ENCODE results near the gene CCR8. TPM values are rescaled to one million over a fixed set of nuclear protein-coding genes. Genes with fewer than 3 reads are reported as not detected.
"Not testable (repeated sequence)": the region's sequence is repeated elsewhere in the genome, so short reads cannot be mapped to it uniquely, and the experiment has no call there.

CCR8 gene
- polyA plus RNA-seq, 1 donor from 2014 or later: not detected

DNA sequence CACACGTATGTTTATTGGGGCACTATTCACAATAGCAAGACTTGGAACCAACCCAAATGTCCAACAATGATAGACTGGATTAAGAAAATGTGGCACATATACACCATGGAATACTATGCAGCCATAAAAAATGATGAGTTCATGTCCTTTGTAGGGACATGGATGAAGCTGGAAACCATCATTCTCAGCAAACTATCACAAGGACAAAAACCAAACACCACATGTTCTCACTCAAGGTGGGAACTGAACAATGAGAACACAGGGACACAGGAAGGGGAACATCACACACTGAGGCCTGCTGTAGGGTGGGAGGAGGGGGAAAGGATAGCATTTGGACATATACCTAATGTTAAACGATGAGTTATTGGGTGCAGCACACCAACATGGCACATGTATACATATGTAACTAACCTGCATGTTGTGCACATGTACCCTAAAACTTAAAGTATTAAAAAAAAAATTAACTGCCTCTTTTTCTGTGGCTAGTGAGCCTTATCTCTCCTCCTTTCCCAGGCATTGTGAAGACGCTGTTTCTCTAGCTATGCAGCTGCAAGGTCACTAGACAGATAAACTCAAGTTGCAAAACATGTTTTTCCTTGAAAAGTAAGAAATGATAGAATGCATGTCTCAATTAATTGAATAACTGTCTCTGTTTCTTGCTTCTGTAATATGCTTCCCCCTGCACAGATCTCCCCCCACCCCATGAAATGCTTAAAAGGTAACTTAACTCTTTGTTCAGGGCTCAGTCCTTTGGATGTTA is 23.8 kb downstream of the CCR8 start:
- H3K79me2 ChIP-seq (replicated peaks; ENCODE audit: insufficient read depth, low read length); H3K4me2 ChIP-seq (ENCODE audit: low read length); H3F3A ChIP-seq (ENCODE audit: insufficient read depth, low read length, poor library complexity, severe bottlenecking); H3K27me3 ChIP-seq (ENCODE audit: insufficient read depth, low read depth, low read length); H2AFZ ChIP-seq (ENCODE audit: low read depth, low read length); H4K20me1 ChIP-seq (ENCODE audit: insufficient read depth); H3K4me3 ChIP-seq (ENCODE audit: low read length); H3K9ac ChIP-seq (ENCODE audit: low read length); H3K36me3 ChIP-seq (ENCODE audit: insufficient read depth, low read length); H3K27ac ChIP-seq (ENCODE audit: low read length); H3K9me3 ChIP-seq (ENCODE audit: low read length); H3K9me2 ChIP-seq (ENCODE audit: insufficient read depth, low read length): not testable (repeated sequence)

DNA sequence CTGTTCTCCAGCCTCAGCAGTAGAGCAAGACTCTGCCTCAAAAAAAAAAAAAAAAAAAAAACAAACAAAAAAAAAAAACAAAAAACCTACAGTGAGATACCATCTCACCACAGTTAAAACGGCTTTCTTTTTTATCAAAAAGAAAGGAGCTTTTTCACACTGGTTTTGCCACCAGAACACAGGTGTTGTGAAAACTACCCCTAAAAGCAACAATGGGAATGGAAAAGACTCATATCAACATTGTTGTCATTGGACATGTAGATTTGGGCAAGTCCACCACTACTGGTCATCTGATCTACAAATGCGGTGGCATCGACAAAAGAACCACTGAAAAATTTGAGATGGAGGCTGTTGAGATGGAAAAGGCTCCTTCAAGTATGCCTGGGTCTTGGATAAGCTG is 28.8 kb downstream of the CCR8 start:
- Histone ChIP-seq H3K4me3 (ENCODE audit: low read length) (no peak overlapping the region), H2AFZ (ENCODE audit: low read depth, low read length) (no peak overlapping the region), H3K9me3 (ENCODE audit: low read length) (no peaks in the 10 kb centered on the region), H3K36me3 (ENCODE audit: insufficient read depth, low read length) (no peaks in the 10 kb centered on the region), H3K27me3 (ENCODE audit: insufficient read depth, low read depth, low read length) (no peaks in the 10 kb centered on the region), H3K79me2 (replicated peaks; ENCODE audit: insufficient read depth, low read length) (no peaks in the 10 kb centered on the region), H3K4me2 (ENCODE audit: low read length) (no peak overlapping the region), H3F3A (ENCODE audit: insufficient read depth, low read length, poor library complexity, severe bottlenecking) (no peaks in the 10 kb centered on the region), H4K20me1 (ENCODE audit: insufficient read depth) (no peaks in the 10 kb centered on the region), H3K9ac (ENCODE audit: low read length) (no peak overlapping the region), H3K9me2 (ENCODE audit: insufficient read depth, low read length) (no peaks in the 10 kb centered on the region), H3K27ac (ENCODE audit: low read length) (no peak overlapping the region)
- TF ChIP-seq TAF1 (IDR thresholded peaks at IDR 0.05; ENCODE audit: low read depth) (no peak), MXI1 (conservative IDR thresholded peaks at IDR 0.05; ENCODE audit: poor library complexity, severe bottlenecking) (no peak), EZH2 (IDR thresholded peaks at IDR 0.05; ENCODE audit: borderline replicate concordance, insufficient read depth, low read length, poor library complexity, severe bottlenecking) (no peak), POLR2AphosphoS5 (IDR thresholded peaks at IDR 0.05) (no peak), SMC3 (conservative IDR thresholded peaks at IDR 0.05; ENCODE audit: poor library complexity) (no peak), EP300 (conservative IDR thresholded peaks at IDR 0.05; ENCODE audit: poor library complexity, severe bottlenecking) (no peak), RAD21 (conservative IDR thresholded peaks at IDR 0.05) (no peak)
- TF ChIP-seq, protein P1, sequence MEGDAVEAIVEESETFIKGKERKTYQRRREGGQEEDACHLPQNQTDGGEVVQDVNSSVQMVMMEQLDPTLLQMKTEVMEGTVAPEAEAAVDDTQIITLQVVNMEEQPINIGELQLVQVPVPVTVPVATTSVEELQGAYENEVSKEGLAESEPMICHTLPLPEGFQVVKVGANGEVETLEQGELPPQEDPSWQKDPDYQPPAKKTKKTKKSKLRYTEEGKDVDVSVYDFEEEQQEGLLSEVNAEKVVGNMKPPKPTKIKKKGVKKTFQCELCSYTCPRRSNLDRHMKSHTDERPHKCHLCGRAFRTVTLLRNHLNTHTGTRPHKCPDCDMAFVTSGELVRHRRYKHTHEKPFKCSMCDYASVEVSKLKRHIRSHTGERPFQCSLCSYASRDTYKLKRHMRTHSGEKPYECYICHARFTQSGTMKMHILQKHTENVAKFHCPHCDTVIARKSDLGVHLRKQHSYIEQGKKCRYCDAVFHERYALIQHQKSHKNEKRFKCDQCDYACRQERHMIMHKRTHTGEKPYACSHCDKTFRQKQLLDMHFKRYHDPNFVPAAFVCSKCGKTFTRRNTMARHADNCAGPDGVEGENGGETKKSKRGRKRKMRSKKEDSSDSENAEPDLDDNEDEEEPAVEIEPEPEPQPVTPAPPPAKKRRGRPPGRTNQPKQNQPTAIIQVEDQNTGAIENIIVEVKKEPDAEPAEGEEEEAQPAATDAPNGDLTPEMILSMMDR (IDR thresholded peaks at IDR 0.05; ENCODE audit: poor library complexity, severe bottlenecking): no peak
- TF ChIP-seq, protein P2, sequence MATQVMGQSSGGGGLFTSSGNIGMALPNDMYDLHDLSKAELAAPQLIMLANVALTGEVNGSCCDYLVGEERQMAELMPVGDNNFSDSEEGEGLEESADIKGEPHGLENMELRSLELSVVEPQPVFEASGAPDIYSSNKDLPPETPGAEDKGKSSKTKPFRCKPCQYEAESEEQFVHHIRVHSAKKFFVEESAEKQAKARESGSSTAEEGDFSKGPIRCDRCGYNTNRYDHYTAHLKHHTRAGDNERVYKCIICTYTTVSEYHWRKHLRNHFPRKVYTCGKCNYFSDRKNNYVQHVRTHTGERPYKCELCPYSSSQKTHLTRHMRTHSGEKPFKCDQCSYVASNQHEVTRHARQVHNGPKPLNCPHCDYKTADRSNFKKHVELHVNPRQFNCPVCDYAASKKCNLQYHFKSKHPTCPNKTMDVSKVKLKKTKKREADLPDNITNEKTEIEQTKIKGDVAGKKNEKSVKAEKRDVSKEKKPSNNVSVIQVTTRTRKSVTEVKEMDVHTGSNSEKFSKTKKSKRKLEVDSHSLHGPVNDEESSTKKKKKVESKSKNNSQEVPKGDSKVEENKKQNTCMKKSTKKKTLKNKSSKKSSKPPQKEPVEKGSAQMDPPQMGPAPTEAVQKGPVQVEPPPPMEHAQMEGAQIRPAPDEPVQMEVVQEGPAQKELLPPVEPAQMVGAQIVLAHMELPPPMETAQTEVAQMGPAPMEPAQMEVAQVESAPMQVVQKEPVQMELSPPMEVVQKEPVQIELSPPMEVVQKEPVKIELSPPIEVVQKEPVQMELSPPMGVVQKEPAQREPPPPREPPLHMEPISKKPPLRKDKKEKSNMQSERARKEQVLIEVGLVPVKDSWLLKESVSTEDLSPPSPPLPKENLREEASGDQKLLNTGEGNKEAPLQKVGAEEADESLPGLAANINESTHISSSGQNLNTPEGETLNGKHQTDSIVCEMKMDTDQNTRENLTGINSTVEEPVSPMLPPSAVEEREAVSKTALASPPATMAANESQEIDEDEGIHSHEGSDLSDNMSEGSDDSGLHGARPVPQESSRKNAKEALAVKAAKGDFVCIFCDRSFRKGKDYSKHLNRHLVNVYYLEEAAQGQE (IDR thresholded peaks at IDR 0.05; ENCODE audit: borderline replicate concordance): no peak

Data from neural cell (in vitro differentiated cells).